ENCODE measurements around the gene RNF151. TPM values are rescaled to one million over a fixed set of nuclear protein-coding genes. Genes with fewer than 3 reads are reported as not detected.
"Not testable (repeated sequence)": the region's sequence is repeated elsewhere in the genome, so short reads cannot be mapped to it uniquely, and the experiment has no call there.

RNF151 gene
- polyA plus RNA-seq, 6 donors from 2014 or later, result not detected

DNA sequence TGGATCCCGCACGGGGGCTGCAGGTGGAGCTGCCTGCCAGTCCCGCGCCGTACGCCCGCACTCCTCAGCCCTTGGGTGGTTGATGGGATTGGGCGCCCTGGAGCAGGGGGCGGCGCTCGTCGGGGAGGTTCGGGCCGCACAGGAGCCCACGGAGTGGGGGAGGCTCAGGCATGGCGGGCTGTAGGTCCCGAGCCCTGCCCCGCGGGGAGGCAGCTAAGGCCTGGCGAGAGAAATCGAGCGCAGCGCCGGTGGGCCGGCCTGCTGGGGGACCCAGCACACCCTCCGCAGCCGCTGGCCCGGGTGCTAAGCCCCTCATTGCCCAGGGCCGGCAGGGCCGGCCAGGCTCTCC, 8.5 kb upstream of the RNF151 start:
- ATAC-seq (ENCODE audit: low read depth in 2 of 2); H3K27ac Mint-ChIP-seq; H3K36me3 Mint-ChIP-seq; H3K9me3 Mint-ChIP-seq; H3K27me3 Mint-ChIP-seq; DNase-seq: not testable (repeated sequence)
- peak overlapping the region in 1 of 8 donors; percentile 12 for H3K4me3 Mint-ChIP-seq
- peaks cover 16 to 25% (median 21%) of the 10 kb centered on the region in 3 donors for H3K4me1 Mint-ChIP-seq

DNA sequence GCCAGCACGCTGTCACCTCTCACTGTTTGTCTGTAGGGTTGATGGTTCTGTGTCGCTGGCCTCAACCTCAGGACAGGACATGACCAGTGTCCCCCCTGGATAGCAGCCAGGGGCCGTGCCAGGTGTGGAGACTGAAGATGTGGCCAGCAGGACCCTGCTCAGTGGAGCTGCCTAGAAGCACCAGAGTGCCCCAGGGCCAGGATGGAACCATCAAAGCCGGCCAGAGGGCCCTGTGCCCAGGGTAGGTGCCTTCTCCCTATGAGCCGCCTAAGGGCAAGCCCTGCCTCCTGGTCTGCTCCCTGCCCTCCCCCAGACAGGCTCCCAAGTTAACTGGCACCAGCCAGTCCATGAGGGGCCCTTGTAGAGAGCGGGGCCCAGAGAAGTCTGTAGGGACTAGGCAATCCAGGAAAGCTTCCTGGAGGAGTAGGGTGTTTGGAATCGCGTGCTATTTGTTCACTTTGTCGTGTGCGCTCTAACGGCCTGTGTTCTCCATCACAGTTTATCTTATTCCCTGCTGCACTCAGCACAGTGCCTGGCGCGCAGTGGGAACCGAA, 7.9 kb upstream of the RNF151 start:
- peak; percentile 4 to 19 for ATAC-seq (ENCODE audit: low read depth in 2 of 2)
- Mint-ChIP-seq H3K27ac (peak overlapping the region in 2 of 6 donors; percentile 86 to 98), H3K27me3 (peaks cover 0 to 4% (median 0%) of the 10 kb centered on the region in 3 donors), H3K4me1 (peaks cover 21 to 32% (median 27%) of the 10 kb centered on the region in 3 donors), H3K4me3 (peak overlapping the region; percentile 9 to 96 (median 88)), H3K9me3 (peaks cover 0 to 2% (median 0%) of the 10 kb centered on the region in 7 donors), H3K36me3 (peaks cover 3 to 6% of the 10 kb centered on the region in 2 donors)
- no peak for DNase-seq

DNA sequence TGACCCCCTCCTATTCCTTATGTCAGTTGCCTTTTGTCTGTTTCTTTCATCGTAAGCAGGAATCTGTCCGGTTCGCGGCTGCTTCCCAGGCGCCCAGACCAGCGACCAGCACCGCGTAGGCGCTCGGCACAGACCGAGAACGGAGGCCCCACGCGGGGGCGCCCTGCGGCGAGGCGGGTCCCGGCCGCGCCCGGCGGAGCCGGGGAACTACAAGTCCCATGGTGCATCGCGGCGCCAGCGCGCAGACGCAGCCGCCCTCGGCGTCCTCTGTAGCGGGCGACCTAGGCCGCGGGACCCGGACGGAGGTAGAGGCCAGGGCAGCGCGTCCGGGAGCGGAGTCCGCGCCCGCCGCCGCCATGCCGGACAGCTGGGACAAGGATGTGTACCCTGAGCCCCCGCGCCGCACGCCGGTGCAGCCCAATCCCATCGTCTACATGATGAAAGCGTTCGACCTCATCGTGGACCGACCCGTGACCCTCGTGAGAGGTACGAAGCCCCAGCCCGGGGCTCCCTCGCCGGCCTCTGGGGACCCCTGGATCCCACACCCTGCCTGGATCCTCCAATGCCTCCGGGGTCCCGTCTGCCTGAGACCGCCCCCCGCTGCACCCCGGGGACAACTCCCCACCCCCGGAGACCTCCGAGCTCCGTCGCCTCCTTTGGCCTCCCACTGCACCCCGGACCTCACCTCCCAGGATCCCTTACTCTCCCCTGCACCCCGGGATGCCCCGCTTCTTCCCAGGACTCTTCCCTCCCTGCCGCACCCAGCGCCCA, 7.2 kb upstream of the RNF151 start, which contains the start of gene NDUFB10:
TSS of gene NDUFB10 (plus strand) at position 270 of the 771 bp plus-strand sequence. CDS start at position 357, 87 bp downstream.
- H3K27ac Mint-ChIP-seq, result peak within 1 kb of the TSS; percentile 72 to 98 (median 88)
- H3K27me3 Mint-ChIP-seq, result peaks cover 0 to 4% (median 0%) of the 10 kb centered on the region in 3 donors
- ATAC-seq (ENCODE audit: low read depth in 2 of 2) (peak; percentile 89 to 94), DNase-seq (peak; percentile 91)
- peaks cover 25 to 37% (median 34%) of the 10 kb centered on the region in 3 donors for H3K4me1 Mint-ChIP-seq
- peaks cover 5 to 8% of the 10 kb centered on the region in 2 donors for H3K36me3 Mint-ChIP-seq
- H3K9me3 Mint-ChIP-seq, result peaks cover 0 to 2% (median 0%) of the 10 kb centered on the region in 7 donors
- H3K4me3 Mint-ChIP-seq, result peak within 1 kb of the TSS; percentile 86 to 96 (median 90)

DNA sequence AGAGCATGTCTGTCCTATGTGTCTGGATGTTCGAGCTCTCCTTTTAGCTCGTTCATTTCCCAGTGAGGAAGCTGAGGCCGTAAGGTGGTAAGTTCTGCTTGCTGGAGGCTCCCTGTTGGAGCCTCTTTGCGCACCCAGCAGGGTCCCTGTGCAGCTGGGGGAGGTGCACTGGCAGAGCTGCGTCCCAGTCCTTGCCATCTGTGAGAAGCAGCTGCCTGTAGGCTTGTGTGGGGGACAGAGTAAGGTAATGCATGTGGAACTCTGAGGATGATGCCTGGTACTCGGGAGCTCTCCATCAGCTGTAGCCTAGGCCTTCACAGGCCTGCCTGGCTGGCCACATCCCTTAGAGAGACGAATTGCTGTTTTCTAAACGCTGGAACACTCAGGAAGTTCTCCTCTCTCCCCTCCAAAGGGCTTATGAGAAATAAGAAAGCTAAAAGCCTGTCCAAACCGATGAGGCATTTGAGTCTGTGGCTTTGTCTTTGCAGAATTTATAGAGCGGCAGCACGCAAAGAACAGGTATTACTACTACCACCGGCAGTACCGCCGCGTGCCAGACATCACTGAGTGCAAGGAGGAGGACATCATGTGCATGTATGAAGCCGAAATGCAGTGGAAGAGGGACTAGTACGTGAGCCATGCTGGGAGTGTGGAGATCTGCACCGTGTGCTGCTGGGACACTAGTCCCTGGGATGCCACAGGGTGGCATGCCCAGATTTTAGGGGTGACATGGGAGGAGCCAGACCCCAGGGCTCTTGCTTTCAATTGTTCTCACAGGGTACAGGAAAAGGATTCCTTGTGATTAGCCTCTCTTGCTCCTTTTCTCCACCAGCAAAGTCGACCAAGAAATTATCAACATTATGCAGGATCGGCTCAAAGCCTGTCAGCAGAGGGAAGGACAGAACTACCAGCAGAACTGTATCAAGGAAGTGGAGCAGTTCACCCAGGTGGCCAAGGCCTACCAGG, 5.7 kb upstream of the RNF151 start:
- ATAC-seq (ENCODE audit: low read depth in 2 of 2) (no peak), DNase-seq (no peak)
- H3K9me3 Mint-ChIP-seq, result peaks cover 0 to 2% (median 0%) of the 10 kb centered on the region in 7 donors
- H3K27ac Mint-ChIP-seq, result peak overlapping the region in 5 of 6 donors; percentile 71 to 98 (median 89)
- H3K4me1 Mint-ChIP-seq, result peaks cover 29 to 47% (median 46%) of the 10 kb centered on the region in 3 donors
- peak overlapping the region; percentile 86 to 96 (median 90) for H3K4me3 Mint-ChIP-seq
- H3K27me3 Mint-ChIP-seq, result peaks cover 0 to 4% (median 0%) of the 10 kb centered on the region in 3 donors
- peaks cover 5 to 8% of the 10 kb centered on the region in 2 donors for H3K36me3 Mint-ChIP-seq

DNA sequence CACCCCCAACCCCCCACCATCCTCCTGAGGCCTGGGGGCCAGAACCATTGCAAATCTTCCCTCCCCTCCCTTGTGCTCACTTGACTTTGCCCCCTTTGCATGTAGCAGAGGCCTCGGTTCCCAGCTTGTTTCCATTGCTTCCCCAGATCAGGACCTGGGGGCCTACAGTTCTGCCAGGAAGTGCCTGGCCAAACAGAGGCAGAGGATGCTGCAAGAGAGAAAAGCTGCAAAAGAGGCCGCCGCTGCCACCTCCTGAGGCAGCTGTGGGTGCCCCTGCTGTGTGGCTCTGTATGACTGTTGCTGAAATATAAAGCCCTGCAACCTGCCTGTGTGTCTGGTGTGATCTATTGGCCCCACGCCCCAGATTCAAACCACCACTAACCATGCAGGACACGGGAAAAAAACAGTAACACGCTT, 5.0 kb upstream of the RNF151 start:
- Mint-ChIP-seq H3K36me3 (peaks cover 5 to 8% of the 10 kb centered on the region in 2 donors), H3K4me1 (peaks cover 29 to 47% (median 47%) of the 10 kb centered on the region in 3 donors), H3K4me3 (peak overlapping the region in 7 of 8 donors; percentile 8 to 96 (median 64)), H3K27me3 (peaks cover 0 to 2% (median 0%) of the 10 kb centered on the region in 3 donors), H3K27ac (peak overlapping the region in 1 of 6 donors; percentile 98), H3K9me3 (peaks cover 0 to 2% (median 0%) of the 10 kb centered on the region in 7 donors)
- ATAC-seq (ENCODE audit: low read depth in 2 of 2), result no peak
- DNase-seq, result no peak

DNA sequence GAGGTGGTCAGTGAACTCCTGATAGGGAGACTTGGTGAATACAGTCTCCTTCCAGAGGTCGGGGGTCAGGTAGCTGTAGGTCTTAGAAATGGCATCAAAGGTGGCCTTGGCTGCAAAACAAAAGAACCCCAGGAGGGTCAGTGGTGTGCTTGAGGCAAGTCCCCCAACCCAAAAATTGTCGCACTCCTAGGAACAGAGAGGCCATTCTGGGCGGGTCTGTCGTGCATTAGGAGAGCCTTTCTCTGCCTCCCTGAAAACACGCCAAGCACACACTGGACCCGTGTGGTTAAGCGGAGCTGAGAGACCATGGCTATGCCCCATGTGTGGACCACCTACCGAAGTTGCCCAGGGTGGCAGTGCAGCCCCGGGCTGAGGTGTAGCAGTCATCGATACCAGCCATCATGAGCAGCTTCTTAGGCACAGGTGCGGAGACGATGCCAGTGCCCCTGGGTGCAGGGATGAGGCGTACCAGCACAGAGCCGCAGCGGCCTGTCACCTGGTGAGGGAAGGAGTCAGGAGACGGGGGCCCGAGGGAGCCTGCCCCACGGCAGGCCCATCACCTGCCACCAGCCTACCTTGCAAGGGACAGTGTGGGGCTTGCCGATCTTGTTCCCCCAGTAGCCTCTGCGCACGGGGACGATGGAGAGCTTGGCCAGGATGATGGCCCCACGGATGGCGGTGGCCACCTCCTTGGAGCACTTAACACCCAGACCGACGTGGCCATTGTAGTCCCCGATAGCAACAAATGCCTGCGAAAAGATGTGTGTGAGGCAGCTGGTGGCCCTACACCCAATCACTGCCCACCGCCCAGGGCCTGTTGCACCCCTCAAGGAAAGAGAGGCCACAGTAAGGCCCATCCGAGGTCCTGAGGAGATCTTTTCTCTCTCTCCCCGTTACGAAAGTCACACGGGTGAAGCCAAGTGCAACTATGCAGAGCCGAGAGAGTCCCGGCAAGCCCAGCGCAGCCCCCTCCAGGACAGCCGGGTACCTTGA, 4.2 kb upstream of the RNF151 start:
- not testable (repeated sequence) for H3K9me3 Mint-ChIP-seq; ATAC-seq (ENCODE audit: low read depth in 2 of 2); DNase-seq; H3K27me3 Mint-ChIP-seq; H3K36me3 Mint-ChIP-seq
- Mint-ChIP-seq H3K4me3 (peak overlapping the region; percentile 24 to 96 (median 94)), H3K27ac (peak overlapping the region in 4 of 6 donors; percentile 37 to 98 (median 76)), H3K4me1 (peaks cover 29 to 47% (median 45%) of the 10 kb centered on the region in 3 donors)

DNA sequence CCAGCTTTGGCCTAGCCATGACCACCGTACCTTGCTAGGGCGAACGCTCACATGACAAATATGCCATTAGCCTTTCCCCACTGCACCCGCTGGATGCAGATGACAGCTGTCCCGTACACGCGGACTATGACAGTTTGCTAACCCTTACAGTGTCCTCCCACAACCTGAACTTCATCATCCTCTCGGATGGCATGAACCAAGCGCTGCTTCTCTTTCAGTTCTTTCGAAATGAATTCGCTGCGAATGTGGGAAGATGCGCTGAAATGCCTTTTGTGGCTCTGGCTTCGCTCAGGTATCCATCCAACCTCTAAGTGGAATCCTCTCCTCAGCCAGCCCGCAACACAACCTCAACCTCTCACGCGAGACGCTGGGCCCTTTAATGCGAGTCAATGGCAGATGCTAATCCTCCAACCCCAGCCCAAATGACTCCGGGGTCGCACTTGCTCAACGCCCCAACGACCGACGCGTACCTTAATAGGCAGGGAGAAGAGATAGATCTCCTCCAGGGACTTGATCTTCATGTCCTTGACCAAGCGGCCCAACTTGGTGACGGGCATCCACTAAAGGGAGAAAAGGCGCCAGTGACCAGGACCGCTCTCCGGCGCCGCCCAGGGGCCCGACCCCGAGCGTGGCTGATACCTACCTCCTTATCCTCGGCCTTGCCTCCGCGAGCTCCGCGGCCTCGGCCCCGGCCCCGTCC, 2.7 kb upstream of the RNF151 start:
- DNase-seq (no peak), ATAC-seq (ENCODE audit: low read depth in 2 of 2) (peak in 1 of 2 donors; percentile 15)
- peaks cover 0 to 2% (median 0%) of the 10 kb centered on the region in 7 donors for H3K9me3 Mint-ChIP-seq
- H3K36me3 Mint-ChIP-seq, result peaks cover 5 to 8% of the 10 kb centered on the region in 2 donors
- H3K27me3 Mint-ChIP-seq, result no peaks in the 10 kb centered on the region
- H3K4me1 Mint-ChIP-seq, result peaks cover 29 to 47% (median 45%) of the 10 kb centered on the region in 3 donors
- peak overlapping the region; percentile 91 to 99 (median 97) for H3K27ac Mint-ChIP-seq
- H3K4me3 Mint-ChIP-seq, result peak overlapping the region; percentile 89 to 96 (median 95)

DNA sequence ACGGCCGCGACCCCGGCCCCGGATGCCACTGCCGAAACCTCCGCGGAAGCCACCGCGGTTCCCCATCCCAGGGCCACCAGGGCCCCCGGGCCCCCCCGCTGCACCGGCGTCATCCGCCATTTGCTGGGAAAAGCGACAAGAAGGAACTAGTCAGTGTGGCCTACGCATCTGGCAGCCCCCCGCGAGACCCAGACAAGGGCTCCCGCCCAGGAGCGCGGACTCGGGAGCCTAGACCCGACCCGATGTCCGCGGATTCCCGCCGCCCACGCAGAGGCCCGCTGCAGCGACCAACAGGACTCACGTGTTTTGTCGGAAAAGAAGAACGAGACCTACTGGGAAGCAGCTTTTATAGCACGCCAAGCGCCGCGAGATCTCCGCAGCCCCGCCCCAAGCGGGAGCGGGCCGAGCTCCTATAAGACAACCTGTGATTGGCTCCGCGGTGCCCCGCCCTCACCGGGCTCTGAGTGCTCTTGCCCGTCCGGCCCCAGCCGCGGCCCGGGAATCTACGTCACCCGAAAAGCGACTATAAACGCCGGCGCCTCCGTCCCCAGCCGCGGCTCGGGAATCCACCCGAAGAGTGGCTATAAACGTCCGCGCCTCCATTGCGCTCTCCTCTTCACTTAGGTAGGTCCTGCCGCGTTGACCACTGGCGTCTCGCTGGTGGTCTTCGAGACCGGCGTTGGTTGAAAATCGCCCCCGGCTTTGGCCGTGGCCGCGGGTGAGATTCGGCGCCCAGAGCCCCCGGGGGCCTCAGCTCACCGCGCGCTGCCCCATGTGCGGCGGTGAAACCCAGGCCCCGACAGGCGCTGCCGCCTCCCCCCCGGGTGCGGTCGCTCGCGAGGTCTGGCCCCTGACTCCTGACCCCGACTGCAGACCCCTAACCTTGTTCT, 1.9 kb upstream of the RNF151 start, which contains the start of gene RPS2:
TSS of gene RPS2 (minus strand) at position 321 of the 890 bp plus-strand sequence. CDS start at position 120, 201 bp downstream.
- DNase-seq, result peak; percentile 98
- peaks cover 0 to 2% (median 0%) of the 10 kb centered on the region in 7 donors for H3K9me3 Mint-ChIP-seq
- H3K4me1 Mint-ChIP-seq, result peaks cover 25 to 46% (median 45%) of the 10 kb centered on the region in 3 donors

DNA sequence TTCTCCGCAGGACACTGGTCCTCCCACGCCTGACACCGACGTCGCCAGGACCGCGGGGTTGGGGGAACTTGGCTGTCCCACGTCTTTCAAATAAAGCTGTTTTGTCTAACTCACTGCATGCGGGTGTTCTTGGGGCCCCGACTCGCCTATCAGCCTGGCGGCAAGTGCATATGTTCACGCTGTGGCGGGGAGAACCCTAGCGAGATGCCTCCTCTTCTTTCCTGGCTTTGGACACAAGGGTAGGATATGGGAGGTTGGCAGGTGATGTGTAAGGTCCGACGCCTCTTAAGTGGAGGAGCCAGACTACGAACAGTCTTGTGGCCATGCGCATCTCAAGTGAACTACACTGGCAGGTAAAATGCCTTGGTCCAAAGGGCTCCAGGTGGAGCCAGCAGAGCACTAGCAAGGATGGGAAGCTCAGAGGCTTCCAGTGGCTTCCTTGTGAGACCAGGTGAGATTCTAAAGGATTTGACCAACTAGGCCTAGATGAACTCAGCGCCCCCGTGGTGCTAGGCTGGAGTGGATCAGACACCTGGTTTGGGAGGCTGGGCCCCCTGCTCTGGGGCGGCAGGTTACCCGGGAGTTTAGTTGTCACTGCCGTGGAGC, 1.2 kb upstream of the RNF151 start:
- H3K27me3 Mint-ChIP-seq, result no peaks in the 10 kb centered on the region
- peak overlapping the region; percentile 92 to 96 (median 95) for H3K4me3 Mint-ChIP-seq
- DNase-seq, result no peak
- peak overlapping the region; percentile 97 to 99 (median 98) for H3K27ac Mint-ChIP-seq
- H3K9me3 Mint-ChIP-seq, result peaks cover 0 to 2% (median 0%) of the 10 kb centered on the region in 7 donors
- peaks cover 21 to 39% (median 38%) of the 10 kb centered on the region in 3 donors for H3K4me1 Mint-ChIP-seq
- no peak for ATAC-seq (ENCODE audit: low read depth in 2 of 2)
- peaks cover 5 to 8% of the 10 kb centered on the region in 2 donors for H3K36me3 Mint-ChIP-seq

More for the DNA sequence above, 1.9 kb upstream of the RNF151 start, which contains the start of gene RPS2:
- ATAC-seq (ENCODE audit: low read depth in 2 of 2), result peak; percentile 94
- H3K4me3 Mint-ChIP-seq, result peak within 1 kb of the TSS; percentile 92 to 96 (median 95)
- H3K36me3 Mint-ChIP-seq, result peaks cover 5 to 8% of the 10 kb centered on the region in 2 donors
- H3K27ac Mint-ChIP-seq, result peak within 1 kb of the TSS; percentile 97 to 99 (median 98)
- no peaks in the 10 kb centered on the region for H3K27me3 Mint-ChIP-seq

Data from naive B cell (primary cell).